PC-3 (cell line): ENCODE data around the gene JARID2. TPM values are rescaled to one million over a fixed set of nuclear protein-coding genes. Genes with fewer than 3 reads are reported as not detected.

Experiments
- ATAC-seq: fragments of 200-7000 bp; cut with Tn5 transposase; 2 replicates; pipeline ENCODE4 v1.9.1; 2020; ENCODE audit warnings: mild to moderate bottlenecking, moderate library complexity
- BruUV-seq: library from RNA; stranded (reverse); fragments of 400-500 nt; replicated peaks from 2 replicates; lab custom pipeline; 2021; lab: Mats Ljungman, UMichigan
- CTCF ChIA-PET: fragments of 300-600 bp; sonication (Branson Sonifier 250); formaldehyde crosslinking; loops from one replicate; lab custom pipeline; 2022; ENCODE audit warnings: antibody characterized with exemption; lab: Charles Lee
- POLR2A ChIA-PET: fragments of 300-600 bp; sonication (Branson Sonifier 250); formaldehyde crosslinking; loops from one replicate; lab custom pipeline; 2022; ENCODE audit warnings: antibody characterized with exemption; ENCODE audit not compliant: unreplicated experiment; lab: Charles Lee
- DNase-seq: peaks from one replicate; pipeline ENCODE4 v3.0.0-alpha.2; 2015
- H2AFZ ChIP-seq: fragments of 300-600 bp; sonication (generic); 2 replicates; pipeline ENCODE4 v1.6.0; 2016; ENCODE audit warnings: antibody characterized with exemption, low read length
- H3F3A ChIP-seq: fragments of 300-600 bp; sonication (generic); one replicate; pipeline ENCODE4 v1.6.0; 2017; ENCODE audit warnings: antibody characterized with exemption, low read length, control low read depth, mild to moderate bottlenecking; ENCODE audit not compliant: unreplicated experiment
- H3K27ac ChIP-seq: fragments of 300-600 bp; sonication (generic); 2 replicates; pipeline ENCODE4 v1.5.1; 2016; ENCODE audit warnings: mild to moderate bottlenecking, low read length
- H3K27me3 ChIP-seq: fragments of 300-600 bp; sonication (generic); 2 replicates; pipeline ENCODE4 v1.6.1; 2016; ENCODE audit warnings: low read length, mixed read lengths
- H3K36me3 ChIP-seq: fragments of 300-600 bp; sonication (generic); 2 replicates; pipeline ENCODE4 v1.6.1; 2016; ENCODE audit warnings: low read depth, mixed run types, low read length, mixed read lengths
- H3K4me1 ChIP-seq: fragments of 300-600 bp; sonication (generic); 2 replicates; pipeline ENCODE4 v1.5.1; 2016; ENCODE audit warnings: low read length; ENCODE audit not compliant: insufficient read depth
- H3K4me2 ChIP-seq: fragments of 300-600 bp; sonication (generic); 2 replicates; pipeline ENCODE4 v1.6.0; 2016; ENCODE audit warnings: low read length
- H3K4me3 ChIP-seq: fragments of 300-600 bp; sonication (generic); 2 replicates; pipeline ENCODE4 v1.5.1; 2016; ENCODE audit warnings: mild to moderate bottlenecking, low read length, mixed read lengths
- H3K79me2 ChIP-seq: fragments of 300-600 bp; sonication (generic); 2 replicates; pipeline ENCODE4 v1.6.1; 2017; ENCODE audit warnings: low read length, mixed read lengths
- H3K9ac ChIP-seq: fragments of 300-600 bp; sonication (generic); 2 replicates; pipeline ENCODE4 v1.6.0; 2016; ENCODE audit warnings: mild to moderate bottlenecking, low read length
- H3K9me2 ChIP-seq: fragments of 300-600 bp; sonication (generic); replicated peaks from 2 replicates; pipeline ENCODE4 v1.6.1; 2016; ENCODE audit warnings: mixed run types, low read length, mixed read lengths
- H3K9me3 ChIP-seq: fragments of 300-600 bp; sonication (generic); 2 replicates; pipeline ENCODE4 v1.6.1; 2016; ENCODE audit warnings: low read length, mixed read lengths
- H4K20me1 ChIP-seq: fragments of 300-600 bp; sonication (generic); 2 replicates; pipeline ENCODE4 v1.6.1; 2016; ENCODE audit warnings: low read length, mixed read lengths
- CTCF ChIP-seq: fragments of 300-600 bp; sonication (generic); conservative IDR thresholded peaks from 2 replicates; pipeline ENCODE4 v1.5.1; 2017; ENCODE audit warnings: antibody characterized with exemption, low read depth, mild to moderate bottlenecking, low read length
- EZH2 ChIP-seq: fragments of 300-600 bp; sonication (generic); IDR thresholded peaks from one replicate; pipeline ENCODE4 v1.6.1; 2017; ENCODE audit warnings: antibody characterized with exemption, mild to moderate bottlenecking, low read length; ENCODE audit not compliant: unreplicated experiment
- EZH2phosphoT487 ChIP-seq: fragments of 300-600 bp; sonication (generic); IDR thresholded peaks from 2 replicates; pipeline ENCODE4 v1.6.1; 2018; ENCODE audit warnings: mild to moderate bottlenecking, antibody characterized with exemption, low read length, borderline replicate concordance
- intact Hi-C: fragments of 100-400 bp; cut with micrococcal nuclease; formaldehyde crosslinking; loops from 2 replicates; pipeline ENCODE4 v1.9.0; 2023
- total RNA-seq: library from RNA; depleted of rRNA; stranded (reverse); fragments of >200 nt; gene quantifications from 2 replicates; pipeline ENCODE4 v1.2.3, GENCODE V29; 2014

Gene JARID2
- total RNA-seq, 1 experiment from 2014 or later: 11.0 TPM

GRCh38 chr6:15496345-15497131 is 250.7 kb downstream of the JARID2 start:
- Histone ChIP-seq H3K27ac (no peak overlapping the region), H2AFZ (no peak overlapping the region), H4K20me1 (no peaks in the 10 kb centered on the region), H3K4me1 (peaks cover 12% of the 10 kb centered on the region), H3K36me3 (peaks cover 9% of the 10 kb centered on the region; the same call in 1 of the 2 replicates), H3K27me3 (no peaks in the 10 kb centered on the region), H3F3A (no peaks in the 10 kb centered on the region), H3K9me2 (no peaks in the 10 kb centered on the region), H3K79me2 (no peaks in the 10 kb centered on the region), H3K4me2 (no peak overlapping the region), H3K4me3 (no peak overlapping the region), H3K9me3 (no peaks in the 10 kb centered on the region), H3K9ac (no peak overlapping the region)
- no peak for DNase-seq
- intact Hi-C loops: loop anchor here (10.0 kb wide), 1 partner anchor 92 kb away; no protein-coding TSS in a partner anchor
- TF ChIP-seq EZH2phosphoT487: no peak
- no peak for TF ChIP-seq EZH2
- no peak for TF ChIP-seq CTCF
- ATAC-seq: no peak
- ChIA-PET POLR2A (no interaction called here), CTCF (no interaction called here)
- BruUV-seq: no TSS peak

- ATAC-seq: peak; percentile 95
- ChIA-PET CTCF (no interaction called here), POLR2A (no interaction called here)
- H3K27ac ChIP-seq: no peak overlapping the region
- peaks cover 12% of the 10 kb centered on the region for H3K4me1 ChIP-seq
- no peak overlapping the region for H2AFZ ChIP-seq
- peak overlapping the region; percentile 7; the same call in 1 of the 2 replicates for H3K4me2 ChIP-seq
- H3F3A ChIP-seq: no peaks in the 10 kb centered on the region
- no peaks in the 10 kb centered on the region for H4K20me1 ChIP-seq
- TF ChIP-seq EZH2 (no peak), EZH2phosphoT487 (peak; percentile 41; the same call in 1 of the 2 replicates), CTCF (no peak)
- H3K9ac ChIP-seq: no peak overlapping the region
- no peaks in the 10 kb centered on the region for H3K9me2 ChIP-seq
- no peaks in the 10 kb centered on the region for H3K27me3 ChIP-seq
- H3K4me3 ChIP-seq: no peak overlapping the region
- H3K79me2 ChIP-seq: no peaks in the 10 kb centered on the region
- H3K36me3 ChIP-seq: peaks cover 9% of the 10 kb centered on the region; the same call in 1 of the 2 replicates
- no peaks in the 10 kb centered on the region for H3K9me3 ChIP-seq
- intact Hi-C loops: loop anchor here (10.0 kb wide), 1 partner anchor 94 kb away; no protein-coding TSS in a partner anchor
- DNase-seq: peak; percentile 91
- no TSS peak for BruUV-seq
Measured at GRCh38 chr6:15498640-15499039, 252.8 kb downstream of the JARID2 start.

- no peaks in the 10 kb centered on the region for H3K27me3 ChIP-seq
- no peak overlapping the region for H3K9ac ChIP-seq
- H3K4me2 ChIP-seq: peak overlapping the region; percentile 7; the same call in 1 of the 2 replicates
- H3K36me3 ChIP-seq: peaks cover 9% of the 10 kb centered on the region; the same call in 1 of the 2 replicates
- no peaks in the 10 kb centered on the region for H3K9me3 ChIP-seq
- ATAC-seq: no peak
- BruUV-seq: no TSS peak
- H3K4me3 ChIP-seq: no peak overlapping the region
- H3K27ac ChIP-seq: no peak overlapping the region
- TF ChIP-seq EZH2phosphoT487: no peak
- TF ChIP-seq EZH2: no peak
- no peak for TF ChIP-seq CTCF
- no peak overlapping the region for H2AFZ ChIP-seq
- H3K9me2 ChIP-seq: no peaks in the 10 kb centered on the region
- CTCF ChIA-PET: no interaction called here
- H3K4me1 ChIP-seq: peaks cover 13% of the 10 kb centered on the region
- no peaks in the 10 kb centered on the region for H3K79me2 ChIP-seq
- intact Hi-C loops: loop anchor here (10.0 kb wide), 1 partner anchor 94 kb away; no protein-coding TSS in a partner anchor
- no peaks in the 10 kb centered on the region for H4K20me1 ChIP-seq
- POLR2A ChIA-PET: no interaction called here
- DNase-seq: no peak
- no peaks in the 10 kb centered on the region for H3F3A ChIP-seq
Measured at GRCh38 chr6:15499125-15499524, 253.3 kb downstream of the JARID2 start.
